ENCODE results near the gene CAV3.

DNA sequence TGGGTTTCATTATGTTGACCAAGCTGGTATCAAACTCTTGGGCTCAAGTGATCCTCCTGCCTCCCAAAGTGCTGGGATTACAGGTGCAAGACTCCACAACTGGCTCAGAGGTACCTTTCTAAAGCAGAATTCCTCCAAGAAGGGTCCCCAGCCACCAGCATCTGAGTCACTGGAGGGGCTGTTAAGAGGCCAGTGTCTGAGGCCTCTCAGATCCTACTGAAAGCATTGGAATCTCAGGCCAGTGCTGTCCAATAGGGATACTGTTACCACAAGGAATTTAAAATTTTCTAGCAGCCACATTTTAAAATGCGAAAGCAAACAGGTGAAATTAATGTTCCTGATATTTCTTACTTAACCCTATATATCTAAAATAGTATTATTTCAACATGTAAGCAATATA, 1.3 kb downstream of the CAV3 start:
- TF ChIP-seq POLR2AphosphoS5 (IDR thresholded peaks at IDR 0.05; ENCODE audit: low read depth, low read length) (no peak), CEBPB (IDR thresholded peaks at IDR 0.05; ENCODE audit: low read depth) (no peak), POLR2A (IDR thresholded peaks at IDR 0.05; ENCODE audit: borderline replicate concordance, extremely low read depth, insufficient read depth, insufficient read length) (no peak), TCF7L2 (IDR thresholded peaks at IDR 0.05; ENCODE audit: borderline replicate concordance, extremely low read depth, insufficient read depth, insufficient read length) (no peak), EZH2 (IDR thresholded peaks at IDR 0.05) (no peak), ZFX (IDR thresholded peaks at IDR 0.05) (no peak), EGR1 (IDR thresholded peaks at IDR 0.05; ENCODE audit: low read depth) (no peak), RAD21 (IDR thresholded peaks at IDR 0.05; ENCODE audit: low read depth) (no peak)
- TF ChIP-seq, protein P1, sequence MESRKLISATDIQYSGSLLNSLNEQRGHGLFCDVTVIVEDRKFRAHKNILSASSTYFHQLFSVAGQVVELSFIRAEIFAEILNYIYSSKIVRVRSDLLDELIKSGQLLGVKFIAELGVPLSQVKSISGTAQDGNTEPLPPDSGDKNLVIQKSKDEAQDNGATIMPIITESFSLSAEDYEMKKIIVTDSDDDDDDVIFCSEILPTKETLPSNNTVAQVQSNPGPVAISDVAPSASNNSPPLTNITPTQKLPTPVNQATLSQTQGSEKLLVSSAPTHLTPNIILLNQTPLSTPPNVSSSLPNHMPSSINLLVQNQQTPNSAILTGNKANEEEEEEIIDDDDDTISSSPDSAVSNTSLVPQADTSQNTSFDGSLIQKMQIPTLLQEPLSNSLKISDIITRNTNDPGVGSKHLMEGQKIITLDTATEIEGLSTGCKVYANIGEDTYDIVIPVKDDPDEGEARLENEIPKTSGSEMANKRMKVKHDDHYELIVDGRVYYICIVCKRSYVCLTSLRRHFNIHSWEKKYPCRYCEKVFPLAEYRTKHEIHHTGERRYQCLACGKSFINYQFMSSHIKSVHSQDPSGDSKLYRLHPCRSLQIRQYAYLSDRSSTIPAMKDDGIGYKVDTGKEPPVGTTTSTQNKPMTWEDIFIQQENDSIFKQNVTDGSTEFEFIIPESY (IDR thresholded peaks at IDR 0.05; ENCODE audit: extremely low read depth, insufficient replicate concordance, low read length): no peak
- TF ChIP-seq, protein P2, sequence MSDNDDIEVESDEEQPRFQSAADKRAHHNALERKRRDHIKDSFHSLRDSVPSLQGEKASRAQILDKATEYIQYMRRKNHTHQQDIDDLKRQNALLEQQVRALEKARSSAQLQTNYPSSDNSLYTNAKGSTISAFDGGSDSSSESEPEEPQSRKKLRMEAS (IDR thresholded peaks at IDR 0.05): no peak
- TF ChIP-seq, protein P3, sequence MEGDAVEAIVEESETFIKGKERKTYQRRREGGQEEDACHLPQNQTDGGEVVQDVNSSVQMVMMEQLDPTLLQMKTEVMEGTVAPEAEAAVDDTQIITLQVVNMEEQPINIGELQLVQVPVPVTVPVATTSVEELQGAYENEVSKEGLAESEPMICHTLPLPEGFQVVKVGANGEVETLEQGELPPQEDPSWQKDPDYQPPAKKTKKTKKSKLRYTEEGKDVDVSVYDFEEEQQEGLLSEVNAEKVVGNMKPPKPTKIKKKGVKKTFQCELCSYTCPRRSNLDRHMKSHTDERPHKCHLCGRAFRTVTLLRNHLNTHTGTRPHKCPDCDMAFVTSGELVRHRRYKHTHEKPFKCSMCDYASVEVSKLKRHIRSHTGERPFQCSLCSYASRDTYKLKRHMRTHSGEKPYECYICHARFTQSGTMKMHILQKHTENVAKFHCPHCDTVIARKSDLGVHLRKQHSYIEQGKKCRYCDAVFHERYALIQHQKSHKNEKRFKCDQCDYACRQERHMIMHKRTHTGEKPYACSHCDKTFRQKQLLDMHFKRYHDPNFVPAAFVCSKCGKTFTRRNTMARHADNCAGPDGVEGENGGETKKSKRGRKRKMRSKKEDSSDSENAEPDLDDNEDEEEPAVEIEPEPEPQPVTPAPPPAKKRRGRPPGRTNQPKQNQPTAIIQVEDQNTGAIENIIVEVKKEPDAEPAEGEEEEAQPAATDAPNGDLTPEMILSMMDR (IDR thresholded peaks at IDR 0.05 in 2 of 3, conservative IDR thresholded peaks at IDR 0.05 in 1 of 3; ENCODE audit: borderline replicate concordance in 1 of 3, insufficient read depth in 1 of 3, low read depth in 2 of 3, low read length in 2 of 3): no peak
- TF ChIP-seq, protein P4, sequence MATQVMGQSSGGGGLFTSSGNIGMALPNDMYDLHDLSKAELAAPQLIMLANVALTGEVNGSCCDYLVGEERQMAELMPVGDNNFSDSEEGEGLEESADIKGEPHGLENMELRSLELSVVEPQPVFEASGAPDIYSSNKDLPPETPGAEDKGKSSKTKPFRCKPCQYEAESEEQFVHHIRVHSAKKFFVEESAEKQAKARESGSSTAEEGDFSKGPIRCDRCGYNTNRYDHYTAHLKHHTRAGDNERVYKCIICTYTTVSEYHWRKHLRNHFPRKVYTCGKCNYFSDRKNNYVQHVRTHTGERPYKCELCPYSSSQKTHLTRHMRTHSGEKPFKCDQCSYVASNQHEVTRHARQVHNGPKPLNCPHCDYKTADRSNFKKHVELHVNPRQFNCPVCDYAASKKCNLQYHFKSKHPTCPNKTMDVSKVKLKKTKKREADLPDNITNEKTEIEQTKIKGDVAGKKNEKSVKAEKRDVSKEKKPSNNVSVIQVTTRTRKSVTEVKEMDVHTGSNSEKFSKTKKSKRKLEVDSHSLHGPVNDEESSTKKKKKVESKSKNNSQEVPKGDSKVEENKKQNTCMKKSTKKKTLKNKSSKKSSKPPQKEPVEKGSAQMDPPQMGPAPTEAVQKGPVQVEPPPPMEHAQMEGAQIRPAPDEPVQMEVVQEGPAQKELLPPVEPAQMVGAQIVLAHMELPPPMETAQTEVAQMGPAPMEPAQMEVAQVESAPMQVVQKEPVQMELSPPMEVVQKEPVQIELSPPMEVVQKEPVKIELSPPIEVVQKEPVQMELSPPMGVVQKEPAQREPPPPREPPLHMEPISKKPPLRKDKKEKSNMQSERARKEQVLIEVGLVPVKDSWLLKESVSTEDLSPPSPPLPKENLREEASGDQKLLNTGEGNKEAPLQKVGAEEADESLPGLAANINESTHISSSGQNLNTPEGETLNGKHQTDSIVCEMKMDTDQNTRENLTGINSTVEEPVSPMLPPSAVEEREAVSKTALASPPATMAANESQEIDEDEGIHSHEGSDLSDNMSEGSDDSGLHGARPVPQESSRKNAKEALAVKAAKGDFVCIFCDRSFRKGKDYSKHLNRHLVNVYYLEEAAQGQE (IDR thresholded peaks at IDR 0.05; ENCODE audit: low read depth): no peak
